Measurements from ENCODE around the gene STX10. TPM values are rescaled to one million over a fixed set of nuclear protein-coding genes. Genes with fewer than 3 reads are reported as not detected.

STX10 gene
- total and polyA plus RNA-seq, 7 donors: 18.5 to 63.3 (median 20.4) TPM

DNA sequence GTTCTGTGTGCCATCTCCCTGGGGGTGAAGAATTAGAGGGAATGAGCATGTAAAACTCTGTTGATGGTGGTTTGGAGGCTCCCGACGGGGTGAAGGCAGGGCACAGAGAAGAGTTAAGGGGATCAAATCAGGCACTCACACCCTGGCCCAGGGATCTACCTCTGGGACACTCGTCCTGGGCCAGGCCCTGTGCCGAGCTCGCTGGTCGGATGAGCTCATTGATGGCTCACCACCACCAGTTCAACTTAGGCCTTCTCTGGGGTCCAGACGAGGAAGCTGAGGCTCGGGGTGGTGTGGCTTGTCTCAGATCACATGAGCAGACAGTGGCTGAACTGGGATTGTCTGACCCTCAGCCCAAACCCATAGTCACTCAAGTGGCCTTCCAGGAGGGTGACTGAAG lies 30.5 kb downstream of the STX10 start:
- no peak for ATAC-seq
- intact Hi-C loops (cut with DNase I): loop anchor here in 1 of 2 donors (2.0 kb wide), 1 partner anchor 29 kb away; no protein-coding TSS in a partner anchor
- Histone ChIP-seq H3K27ac (no peak overlapping the region), H3K36me3 (ENCODE audit: insufficient read depth in 1 of 2, low read depth in 1 of 2) (peaks cover 0 to 12% of the 10 kb centered on the region in 2 donors), H3K9me3 (no peaks in the 10 kb centered on the region), H3K4me3 (peak overlapping the region; percentile 92), H3K4me1 (peaks cover 35% of the 10 kb centered on the region), H3K27me3 (ENCODE audit: insufficient read depth in 3 of 3, low read length in 2 of 3) (no peaks in the 10 kb centered on the region)
- TF ChIP-seq, protein P1, sequence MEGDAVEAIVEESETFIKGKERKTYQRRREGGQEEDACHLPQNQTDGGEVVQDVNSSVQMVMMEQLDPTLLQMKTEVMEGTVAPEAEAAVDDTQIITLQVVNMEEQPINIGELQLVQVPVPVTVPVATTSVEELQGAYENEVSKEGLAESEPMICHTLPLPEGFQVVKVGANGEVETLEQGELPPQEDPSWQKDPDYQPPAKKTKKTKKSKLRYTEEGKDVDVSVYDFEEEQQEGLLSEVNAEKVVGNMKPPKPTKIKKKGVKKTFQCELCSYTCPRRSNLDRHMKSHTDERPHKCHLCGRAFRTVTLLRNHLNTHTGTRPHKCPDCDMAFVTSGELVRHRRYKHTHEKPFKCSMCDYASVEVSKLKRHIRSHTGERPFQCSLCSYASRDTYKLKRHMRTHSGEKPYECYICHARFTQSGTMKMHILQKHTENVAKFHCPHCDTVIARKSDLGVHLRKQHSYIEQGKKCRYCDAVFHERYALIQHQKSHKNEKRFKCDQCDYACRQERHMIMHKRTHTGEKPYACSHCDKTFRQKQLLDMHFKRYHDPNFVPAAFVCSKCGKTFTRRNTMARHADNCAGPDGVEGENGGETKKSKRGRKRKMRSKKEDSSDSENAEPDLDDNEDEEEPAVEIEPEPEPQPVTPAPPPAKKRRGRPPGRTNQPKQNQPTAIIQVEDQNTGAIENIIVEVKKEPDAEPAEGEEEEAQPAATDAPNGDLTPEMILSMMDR (IDR thresholded peaks at IDR 0.05): no peak
- WGBS, 3 donors: 26 to 64% (median 45%) methylated on average over 8 of the region's 8 CpGs
- no peak for DNase-seq

DNA sequence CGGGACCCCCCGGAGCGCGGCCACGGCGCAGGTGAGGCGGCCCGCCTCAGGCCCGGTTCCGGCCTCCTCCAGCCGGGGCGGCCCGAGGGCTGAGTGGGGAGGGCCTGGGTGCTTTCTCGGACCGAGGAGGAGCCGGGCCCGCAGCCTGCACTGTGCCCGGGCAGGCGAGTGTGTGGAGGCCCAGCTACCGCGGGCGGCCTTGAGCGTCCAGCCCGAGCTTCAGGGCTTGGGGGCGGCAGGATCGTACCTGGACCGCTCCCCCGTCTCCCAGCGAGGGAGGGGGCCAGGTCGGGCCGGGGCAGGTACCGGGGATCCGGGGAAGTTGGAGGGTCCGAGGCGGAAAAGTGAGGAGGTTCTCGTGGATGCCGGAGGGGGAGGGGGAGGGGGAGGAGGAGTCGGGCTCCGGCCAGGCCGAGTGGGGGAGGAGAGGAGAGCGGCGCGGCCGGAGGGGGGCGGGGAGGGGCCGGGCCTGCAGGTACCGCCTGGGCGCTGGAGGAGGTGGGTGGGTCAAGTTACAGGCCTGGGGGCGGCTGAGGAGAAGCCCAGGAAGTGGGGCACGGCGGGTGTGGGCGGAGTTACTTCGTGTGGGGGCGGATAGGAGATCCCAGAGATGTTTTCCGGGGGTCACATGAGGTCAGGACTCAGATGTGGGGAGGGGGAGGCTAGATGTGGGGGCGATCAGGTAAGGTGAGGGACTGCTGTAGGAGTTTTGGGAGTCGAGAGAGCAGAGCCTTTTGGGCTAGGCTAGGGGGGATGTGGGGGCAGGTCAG lies 31.6 kb downstream of the STX10 start:
- H3K36me3 ChIP-seq (ENCODE audit: insufficient read depth in 1 of 2, low read depth in 1 of 2): peaks cover 0 to 18% of the 10 kb centered on the region in 2 donors
- peak overlapping the region; percentile 92 for H3K4me3 ChIP-seq
- peak overlapping the region; percentile 53 for H3K27ac ChIP-seq
- 1% methylated on average over 26 to 57 of the region's 57 CpGs for WGBS, 3 donors
- intact Hi-C loops (cut with DNase I): loop anchor here (1.0 to 2.0 kb wide), 2 partner anchors 30 to 32 kb away; partner anchors contain the start of genes IER2 (in 1 of the 2) and STX10 (in 1 of the 2)
- H3K4me1 ChIP-seq: peaks cover 37% of the 10 kb centered on the region
- no peaks in the 10 kb centered on the region for H3K9me3 ChIP-seq
- TF ChIP-seq, protein P1 (IDR thresholded peaks at IDR 0.05): no peak
- ATAC-seq (peak in 3 of 4 donors; percentile 7 to 28 (median 14)), DNase-seq (peak; percentile 64 to 74)
- no peaks in the 10 kb centered on the region for H3K27me3 ChIP-seq (ENCODE audit: insufficient read depth in 3 of 3, low read length in 2 of 3)

DNA sequence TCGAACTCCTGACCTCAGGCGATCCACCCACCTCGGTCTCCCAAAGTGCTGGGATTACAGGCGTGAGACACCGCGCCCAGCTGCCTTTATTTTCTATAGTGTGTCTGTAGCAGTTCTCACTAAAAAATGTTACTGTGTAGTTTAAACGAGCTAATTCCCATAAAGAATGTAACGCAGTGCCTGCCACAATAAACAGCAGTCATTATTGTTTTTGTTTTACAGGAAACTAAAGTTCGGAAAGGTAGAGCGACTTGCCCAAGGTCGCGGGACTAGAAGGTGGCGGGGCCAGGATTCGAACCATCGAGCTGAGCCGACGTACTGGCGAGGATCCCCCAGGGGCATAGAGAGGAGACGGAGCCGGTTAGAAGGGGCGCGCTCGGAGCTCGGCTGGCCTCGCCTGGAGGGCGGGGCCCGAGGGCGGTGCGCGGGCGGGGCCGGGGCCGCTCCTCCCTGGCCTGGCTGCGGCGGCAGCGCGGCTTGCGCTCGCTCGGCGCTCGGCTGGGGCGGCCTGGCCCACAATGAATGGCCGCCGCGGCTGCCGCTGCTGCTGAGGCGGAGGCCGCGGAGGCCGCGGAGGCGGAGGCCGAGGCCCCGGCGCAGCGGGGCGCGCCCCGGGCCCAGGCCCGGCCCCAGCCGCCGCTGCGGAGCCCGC lies 32.3 kb downstream of the STX10 start, which contains the start of gene NACC1:
Gene NACC1, plus strand, starts transcription at position 493 of the 652 bp plus-strand sequence. CDS start 16,944 bp downstream, outside the sequence.
- peak; percentile 93 to 95 for DNase-seq
- ATAC-seq: peak; percentile 91 to 92 (median 92)
- Histone ChIP-seq H3K27ac (peak within 1 kb of the TSS; percentile 79), H3K36me3 (ENCODE audit: insufficient read depth in 1 of 2, low read depth in 1 of 2) (peaks cover 0 to 25% of the 10 kb centered on the region in 2 donors), H3K27me3 (ENCODE audit: insufficient read depth in 3 of 3, low read length in 2 of 3) (no peaks in the 10 kb centered on the region), H3K4me1 (peaks cover 37% of the 10 kb centered on the region), H3K4me3 (peak within 1 kb of the TSS; percentile 92), H3K9me3 (no peaks in the 10 kb centered on the region)
- TF ChIP-seq, protein P1 (IDR thresholded peaks at IDR 0.05): no peak
- intact Hi-C loops (cut with DNase I): loop anchor here (1.0 to 2.0 kb wide), 2 partner anchors 31 to 32 kb away; partner anchors contain the start of genes IER2 (in 1 of the 2) and STX10 (in 1 of the 2)
- WGBS, 3 donors: 2 to 5% (median 3%) methylated on average over 33 to 65 of the region's 65 CpGs

DNA sequence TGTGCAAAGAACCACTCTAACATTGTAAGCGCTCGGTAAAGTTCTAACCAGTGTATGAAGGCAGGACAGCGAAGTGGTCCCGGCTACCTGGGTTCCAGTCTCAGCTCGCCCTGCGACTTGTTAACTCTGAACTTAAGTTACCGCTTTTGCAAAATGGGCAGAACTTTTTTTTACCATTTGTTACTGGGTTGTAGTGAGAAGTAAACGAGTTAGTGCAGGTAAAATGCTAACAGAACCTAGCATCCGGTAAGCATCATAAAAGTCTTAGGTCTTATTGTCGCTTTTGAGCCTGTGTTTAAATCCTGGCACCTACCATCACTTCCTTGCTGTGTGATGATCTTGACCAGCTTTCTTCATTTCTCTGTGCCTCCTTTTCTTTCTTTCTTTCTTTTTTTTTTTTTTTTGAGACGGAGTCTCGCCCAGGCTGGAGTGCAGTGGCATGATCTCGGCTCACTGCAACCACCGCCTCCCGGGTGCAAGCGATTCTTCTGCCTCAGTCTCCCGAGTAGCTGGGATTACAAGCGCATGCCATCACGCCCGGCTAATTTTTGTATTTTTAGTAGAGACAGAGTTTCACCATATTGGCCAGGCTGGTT lies 32.9 kb downstream of the STX10 start:
- H3K4me3 ChIP-seq: peak overlapping the region; percentile 80
- intact Hi-C loops (cut with DNase I): no loop called here
- TF ChIP-seq, protein P1 (IDR thresholded peaks at IDR 0.05): no peak
- ATAC-seq (peak in 2 of 4 donors; percentile 12 to 23), DNase-seq (no peak)
- 8 to 12% (median 10%) methylated on average over 20 of the region's 20 CpGs for WGBS, 3 donors
- peaks cover 37% of the 10 kb centered on the region for H3K4me1 ChIP-seq
- peak overlapping the region; percentile 79 for H3K27ac ChIP-seq
- peaks cover 3 to 31% of the 10 kb centered on the region in 2 donors for H3K36me3 ChIP-seq (ENCODE audit: insufficient read depth in 1 of 2, low read depth in 1 of 2)
- no peaks in the 10 kb centered on the region for H3K9me3 ChIP-seq
- no peaks in the 10 kb centered on the region for H3K27me3 ChIP-seq (ENCODE audit: insufficient read depth in 3 of 3, low read length in 2 of 3)
